HL-60/S4 treated with retinoic acid at 250 ng/mL for 4 days and 3 days (cell line): Measurements from ENCODE around the gene ESRP2.

Experiments
- in situ Hi-C: fragments of 300-500 bp; cut with MboI; formaldehyde crosslinking; loops from 2 replicates; pipeline ENCODE4 v1.7.0; 2022; ENCODE audit warnings: low sequenced_read_pairs

ESRP2 gene

DNA sequence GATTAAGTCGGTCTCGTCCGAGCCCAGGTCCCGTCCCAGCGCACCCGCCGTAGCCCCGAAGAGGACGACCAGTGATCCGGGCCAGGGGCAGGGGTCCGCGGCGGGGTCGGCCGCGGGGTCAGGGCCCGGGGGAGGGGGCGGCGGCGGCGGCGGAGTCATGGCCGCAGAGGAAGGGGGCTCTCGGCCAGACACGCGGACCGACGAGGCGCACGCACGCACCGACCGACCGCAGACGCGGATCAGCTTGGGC is at the start of gene ESRP2:
Gene ESRP2 (minus strand): TSS at position 241 of the 250 bp plus-strand sequence. CDS start 82 bp downstream, at position 159.
- in situ Hi-C loops = no loop called here

DNA sequence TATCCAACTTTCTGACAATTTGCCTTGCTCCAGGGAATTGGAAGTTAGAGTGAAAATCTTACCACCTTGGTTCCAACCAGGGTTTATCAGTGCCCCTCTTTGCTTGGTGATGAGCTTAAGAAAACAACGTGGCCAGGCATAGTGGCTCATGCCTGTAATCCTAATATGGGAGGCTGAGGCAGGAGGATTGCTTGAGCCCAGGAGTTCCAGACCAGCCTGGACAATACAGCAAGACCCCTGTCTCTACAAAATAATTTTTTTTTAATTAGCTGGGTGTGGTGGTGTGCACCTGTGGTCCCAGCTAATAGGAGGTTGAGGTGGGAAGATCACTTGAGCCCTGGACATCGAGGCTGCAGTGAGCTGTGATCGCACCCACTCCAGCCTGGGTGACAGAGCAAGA is 49.8 kb upstream of the ESRP2 start:
- in situ Hi-C loops = no loop called here

GRCh38 chr16:68284847-68285246 is 48.9 kb upstream of the ESRP2 start:
- in situ Hi-C loops = no loop called here

DNA sequence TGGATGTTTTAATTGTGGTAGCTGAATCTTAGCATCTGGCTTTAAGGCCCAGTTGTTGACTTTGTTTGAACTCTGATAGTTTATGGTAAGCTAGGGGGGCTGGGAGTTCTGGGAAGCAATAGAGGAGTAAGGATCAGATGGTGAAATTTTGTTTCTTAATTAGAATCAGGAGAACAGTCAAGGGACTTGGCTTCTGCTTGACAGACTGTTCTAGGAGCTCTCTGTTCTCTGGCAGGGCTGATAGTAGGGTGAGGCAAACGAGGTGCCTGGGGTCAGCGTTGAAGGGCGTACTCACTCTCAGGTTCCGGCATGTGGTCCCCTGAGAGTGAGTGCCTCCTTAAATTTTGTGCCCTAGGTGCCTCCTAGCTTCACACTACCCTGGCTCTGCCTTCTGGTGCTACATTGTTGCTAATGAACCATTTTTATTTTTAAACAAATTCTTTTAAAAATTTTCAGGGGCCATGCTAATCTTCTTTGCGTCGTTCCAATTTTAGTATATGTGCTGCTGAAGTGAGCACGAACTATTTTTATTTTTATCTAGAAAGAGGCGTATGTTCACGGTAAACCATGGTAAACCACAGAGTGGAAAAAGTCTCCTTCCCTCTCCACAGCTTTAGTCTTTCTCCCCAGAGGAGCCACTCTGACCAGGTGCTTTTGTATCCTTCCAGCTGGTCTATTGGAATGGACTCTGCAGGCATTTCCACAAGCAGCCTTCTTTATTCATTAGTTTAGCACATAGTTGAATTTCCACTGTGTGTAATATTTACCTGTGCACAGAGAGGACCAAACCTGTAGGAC is 48.1 kb upstream of the ESRP2 start:
- in situ Hi-C loops = no loop called here

GRCh38 chr16:68283346-68283745 is 47.4 kb upstream of the ESRP2 start:
- in situ Hi-C loops = no loop called here

DNA sequence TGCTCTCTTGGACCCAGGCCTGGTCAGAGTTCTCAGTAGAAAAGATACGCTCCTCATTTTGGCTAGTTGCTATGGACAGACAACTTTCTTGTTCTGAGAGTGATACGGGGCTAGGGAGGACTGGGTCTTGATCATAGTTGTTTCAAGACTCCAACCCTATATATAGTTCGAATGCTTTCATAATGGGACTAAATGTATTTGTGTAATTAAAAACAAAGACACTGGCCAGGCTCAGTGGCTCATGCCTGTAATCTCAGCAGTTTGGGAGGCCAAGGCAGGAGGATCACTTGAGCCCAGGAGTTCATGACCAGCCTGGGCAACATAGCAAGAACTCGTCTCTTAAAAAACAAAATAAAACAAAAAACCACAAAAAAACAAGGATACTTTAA is 46.1 kb upstream of the ESRP2 start:
- in situ Hi-C loops = no loop called here

- in situ Hi-C loops = no loop called here
Observed at GRCh38 chr16:68281368-68282063, 45.6 kb upstream of the ESRP2 start.

- in situ Hi-C loops = no loop called here
Observed at GRCh38 chr16:68279726-68280558, 44.0 kb upstream of the ESRP2 start.

DNA sequence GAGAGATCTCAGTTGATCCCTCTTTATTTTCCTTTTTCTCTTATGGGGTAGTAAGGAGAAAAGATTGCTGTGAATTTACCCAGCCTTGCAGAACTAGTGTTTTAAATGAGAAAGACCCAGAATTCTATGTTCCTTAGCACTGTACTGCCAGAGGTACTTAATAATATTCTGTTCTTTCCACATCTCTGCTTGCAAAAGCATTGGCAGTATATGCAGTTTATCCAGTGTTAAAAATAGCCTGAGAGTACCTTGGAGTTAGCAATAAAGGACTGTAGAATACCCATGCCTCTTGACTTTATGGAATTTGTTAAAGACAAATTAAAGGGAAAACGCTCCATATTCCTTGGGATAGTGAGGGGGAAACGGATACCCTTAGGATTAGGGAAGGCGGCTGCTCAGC is 40.3 kb upstream of the ESRP2 start:
- in situ Hi-C loops = no loop called here

GRCh38 chr16:68275611-68276191 is 39.8 kb upstream of the ESRP2 start:
- in situ Hi-C loops = no loop called here

GRCh38 chr16:68274441-68274840 is 38.5 kb upstream of the ESRP2 start:
- in situ Hi-C loops = loop anchor here (5.0 kb wide), 1 partner anchor 33 kb away; no protein-coding TSS in a partner anchor

DNA sequence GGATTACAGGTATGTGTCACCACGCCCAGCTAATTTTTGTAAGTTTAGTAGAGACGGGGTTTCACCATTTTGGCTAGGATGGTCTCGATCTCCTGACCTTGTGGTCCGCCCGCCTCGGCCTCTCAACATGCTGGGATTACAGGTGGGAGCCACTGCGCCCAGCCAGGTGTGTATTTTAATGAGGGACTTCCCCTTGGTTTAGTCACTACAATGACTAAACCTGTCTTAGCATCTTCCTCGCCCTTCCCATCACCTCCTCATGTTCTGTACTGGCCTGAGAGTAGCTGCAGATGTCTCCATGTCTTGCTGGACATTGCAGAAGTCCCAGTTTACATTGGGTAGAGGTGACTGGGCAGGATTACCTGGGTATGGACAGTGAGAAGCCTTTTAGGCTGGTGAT is 38.0 kb upstream of the ESRP2 start:
- in situ Hi-C loops = loop anchor here (5.0 kb wide), 1 partner anchor 33 kb away; no protein-coding TSS in a partner anchor

- in situ Hi-C loops = loop anchor here (5.0 kb wide), 1 partner anchor 34 kb away; no protein-coding TSS in a partner anchor
Observed at GRCh38 chr16:68273459-68273858, 37.5 kb upstream of the ESRP2 start.

DNA sequence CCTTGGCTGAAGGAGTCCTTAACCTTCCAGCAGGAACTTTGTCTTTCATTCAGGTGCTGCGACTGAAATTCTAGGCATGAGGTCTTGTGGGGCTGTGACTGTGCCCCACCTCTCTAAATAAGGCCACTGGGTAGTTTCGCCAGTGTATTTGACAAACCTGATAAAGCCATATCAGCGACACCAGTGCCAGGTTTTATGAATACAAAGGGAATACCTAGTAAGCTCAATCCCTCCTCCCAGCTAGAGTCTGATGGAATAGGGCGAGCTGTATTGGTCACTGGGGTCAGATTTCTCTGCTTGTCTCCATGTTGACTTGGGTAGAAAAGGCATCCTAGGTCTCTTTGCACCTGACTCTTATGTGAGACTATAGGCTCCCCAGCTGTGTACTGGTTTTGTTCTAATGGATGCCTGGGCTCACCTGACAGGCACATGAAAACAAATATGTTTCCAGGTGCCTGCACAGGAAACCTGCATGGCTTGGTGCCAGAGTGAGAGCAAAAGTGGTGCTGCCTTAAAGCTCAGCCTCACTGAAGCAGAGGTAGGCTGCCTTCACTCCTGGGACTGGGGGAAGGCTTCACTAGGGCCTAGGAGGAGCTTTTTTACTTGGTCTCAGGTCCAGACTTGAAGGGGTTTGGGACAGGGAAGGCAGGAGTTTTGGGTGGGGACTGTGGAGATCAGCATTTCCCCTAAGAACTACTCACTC is 36.7 kb upstream of the ESRP2 start:
- in situ Hi-C loops = loop anchor here (5.0 kb wide), 1 partner anchor 35 kb away; no protein-coding TSS in a partner anchor

- in situ Hi-C loops = loop anchor here (5.0 kb wide), 1 partner anchor 37 kb away; no protein-coding TSS in a partner anchor
Observed at GRCh38 chr16:68270353-68270752, 34.4 kb upstream of the ESRP2 start.

GRCh38 chr16:68269793-68270192 is 33.9 kb upstream of the ESRP2 start:
- in situ Hi-C loops = loop anchor here (5.0 kb wide), 1 partner anchor 38 kb away; no protein-coding TSS in a partner anchor

DNA sequence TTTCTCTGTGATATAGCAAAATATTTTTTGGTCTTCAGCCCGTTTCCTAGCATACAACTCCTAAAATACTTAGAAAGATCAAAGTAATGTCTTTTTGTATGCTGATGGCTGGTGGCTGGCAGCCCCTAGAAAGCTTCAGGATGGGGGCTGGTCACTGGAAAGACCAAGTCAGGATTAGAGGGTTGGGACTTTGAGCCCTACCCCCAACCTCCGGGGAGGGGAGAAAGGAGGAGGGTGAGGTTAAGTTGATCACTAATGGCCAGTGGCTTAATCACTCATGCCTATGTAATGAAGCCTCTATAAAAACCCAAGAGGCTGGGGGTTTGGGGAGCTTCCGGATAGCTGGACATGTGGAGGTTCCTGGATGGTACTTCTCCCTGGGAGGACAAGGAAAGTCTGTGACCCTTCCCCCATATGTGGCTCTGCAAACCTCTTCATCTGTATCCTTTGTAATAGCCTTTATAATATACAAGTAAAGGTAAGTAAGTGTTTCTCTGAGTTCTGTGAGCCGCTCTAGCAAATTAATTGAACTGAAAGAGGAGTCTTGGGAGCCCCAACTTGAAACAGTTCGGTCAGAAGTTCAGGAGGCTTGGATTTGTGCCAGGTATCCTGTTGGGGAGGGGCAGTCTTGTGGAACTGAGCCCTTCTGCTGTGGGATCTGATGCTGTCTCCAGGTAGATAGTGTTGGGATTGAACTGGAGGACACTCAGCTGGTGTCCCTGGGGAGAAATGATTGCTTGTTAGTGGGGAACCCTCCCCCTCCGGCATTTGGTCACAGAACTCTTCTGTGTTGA is 31.9 kb upstream of the ESRP2 start:
- in situ Hi-C loops = no loop called here

- in situ Hi-C loops = no loop called here
Observed at GRCh38 chr16:68265078-68265920, 29.4 kb upstream of the ESRP2 start.
